ENCODE measurements around the gene LARGE2. TPM values are rescaled to one million over a fixed set of nuclear protein-coding genes. Genes with fewer than 3 reads are reported as not detected.
"Not testable (repeated sequence)": the region's sequence is repeated elsewhere in the genome, so short reads cannot be mapped to it uniquely, and the experiment has no call there.

The LARGE2 gene
- total RNA-seq, 1 donor from 2014 or later: not detected

- Histone ChIP-seq H3K27ac (replicated peaks) (no peak overlapping the region), H3K27me3 (ENCODE audit: low read depth) (no peaks in the 10 kb centered on the region), H3K4me3 (no peak overlapping the region), H3K4me1 (peaks cover 31% of the 10 kb centered on the region), H3K36me3 (peaks cover 6% of the 10 kb centered on the region), H3K9me3 (replicated peaks) (no peaks in the 10 kb centered on the region)
- no peak for DNase-seq
- TF ChIP-seq CTCF (IDR thresholded peaks at IDR 0.05; ENCODE audit: borderline replicate concordance): no peak
- intact Hi-C loops (cut with micrococcal nuclease): no loop called here
Measured at GRCh38 chr11:45901626-45902025, 20.8 kb upstream of the LARGE2 start.

- intact Hi-C loops (cut with micrococcal nuclease): no loop called here
- TF ChIP-seq CTCF (IDR thresholded peaks at IDR 0.05; ENCODE audit: borderline replicate concordance): no peak
- no peaks in the 10 kb centered on the region for H3K27me3 ChIP-seq (ENCODE audit: low read depth)
- H3K4me3 ChIP-seq: no peak overlapping the region
- no peaks in the 10 kb centered on the region for H3K9me3 ChIP-seq (replicated peaks)
- peaks cover 31% of the 10 kb centered on the region for H3K4me1 ChIP-seq
- H3K36me3 ChIP-seq: peaks cover 6% of the 10 kb centered on the region
- DNase-seq: no peak
- no peak overlapping the region for H3K27ac ChIP-seq (replicated peaks)
Measured at GRCh38 chr11:45902452-45903380, 19.7 kb upstream of the LARGE2 start.

GRCh38 chr11:45904309-45904915 is 18.0 kb upstream of the LARGE2 start:
- Histone ChIP-seq H3K27ac (replicated peaks) (no peak overlapping the region), H3K4me3 (no peak overlapping the region), H3K4me1 (peaks cover 23% of the 10 kb centered on the region), H3K9me3 (replicated peaks) (no peaks in the 10 kb centered on the region), H3K36me3 (peaks cover 7% of the 10 kb centered on the region), H3K27me3 (ENCODE audit: low read depth) (no peaks in the 10 kb centered on the region)
- no peak for TF ChIP-seq CTCF (IDR thresholded peaks at IDR 0.05; ENCODE audit: borderline replicate concordance)
- DNase-seq: no peak
- intact Hi-C loops (cut with micrococcal nuclease): no loop called here

GRCh38 chr11:45905095-45905494 is 17.4 kb upstream of the LARGE2 start:
- H3K4me1 ChIP-seq: peaks cover 18% of the 10 kb centered on the region
- H3K36me3 ChIP-seq: peaks cover 14% of the 10 kb centered on the region
- intact Hi-C loops (cut with micrococcal nuclease): no loop called here
- H3K4me3 ChIP-seq: no peak overlapping the region
- H3K27ac ChIP-seq (replicated peaks): no peak overlapping the region
- no peak for DNase-seq
- H3K9me3 ChIP-seq (replicated peaks): no peaks in the 10 kb centered on the region
- no peaks in the 10 kb centered on the region for H3K27me3 ChIP-seq (ENCODE audit: low read depth)
- no peak for TF ChIP-seq CTCF (IDR thresholded peaks at IDR 0.05; ENCODE audit: borderline replicate concordance)

GRCh38 chr11:45905576-45905975 is 16.9 kb upstream of the LARGE2 start:
- intact Hi-C loops (cut with micrococcal nuclease); H3K27ac ChIP-seq (replicated peaks); H3K4me3 ChIP-seq; H3K27me3 ChIP-seq (ENCODE audit: low read depth); DNase-seq; H3K9me3 ChIP-seq (replicated peaks): not testable (repeated sequence)
- H3K4me1 ChIP-seq: peaks cover 15% of the 10 kb centered on the region
- H3K36me3 ChIP-seq: peaks cover 19% of the 10 kb centered on the region

Measured in left ventricle myocardium inferior (tissue), 1 donor.